ENCODE measurements around the gene KIRREL1.

KIRREL1 gene

GRCh38 chr1:158089925-158090637 is 96.6 kb downstream of the KIRREL1 start:
- H3K4me3 ChIP-seq (ENCODE audit: low read length): no peak overlapping the region
- DNase-seq (ENCODE audit: low read depth, low spot score): no peak

GRCh38 chr1:158093376-158093775 is 99.9 kb downstream of the KIRREL1 start:
- DNase-seq (ENCODE audit: low read depth, low spot score): no peak
- no peak overlapping the region for H3K4me3 ChIP-seq (ENCODE audit: low read length)

GRCh38 chr1:158094571-158094970 is 101.1 kb downstream of the KIRREL1 start:
- H3K4me3 ChIP-seq (ENCODE audit: low read length): no peak overlapping the region
- no peak for DNase-seq (ENCODE audit: low read depth, low spot score)

GRCh38 chr1:158095737-158096335 is 102.4 kb downstream of the KIRREL1 start:
- DNase-seq (ENCODE audit: low read depth, low spot score): peak; percentile 63
- no peak overlapping the region for H3K4me3 ChIP-seq (ENCODE audit: low read length)

GRCh38 chr1:158098256-158098655 is 104.8 kb downstream of the KIRREL1 start:
- no peak overlapping the region for H3K4me3 ChIP-seq (ENCODE audit: low read length)
- DNase-seq (ENCODE audit: low read depth, low spot score): no peak

- no peak for DNase-seq (ENCODE audit: low read depth, low spot score)
- no peak overlapping the region for H3K4me3 ChIP-seq (ENCODE audit: low read length)
These were observed 105.7 kb downstream of the KIRREL1 start for GRCh38 chr1:158099185-158099584.

GRCh38 chr1:158100498-158100897 is 107.1 kb downstream of the KIRREL1 start:
- DNase-seq (ENCODE audit: low read depth, low spot score): no peak
- H3K4me3 ChIP-seq (ENCODE audit: low read length): no peak overlapping the region

- no peak for DNase-seq (ENCODE audit: low read depth, low spot score)
- no peak overlapping the region for H3K4me3 ChIP-seq (ENCODE audit: low read length)
These were observed 108.0 kb downstream of the KIRREL1 start for GRCh38 chr1:158101455-158101854.

GRCh38 chr1:158101927-158102326 is 108.5 kb downstream of the KIRREL1 start:
- H3K4me3 ChIP-seq (ENCODE audit: low read length): no peak overlapping the region
- no peak for DNase-seq (ENCODE audit: low read depth, low spot score)

- no peak for DNase-seq (ENCODE audit: low read depth, low spot score)
- no peak overlapping the region for H3K4me3 ChIP-seq (ENCODE audit: low read length)
These were observed 109.6 kb downstream of the KIRREL1 start for GRCh38 chr1:158102881-158103674.

- DNase-seq (ENCODE audit: low read depth, low spot score): no peak
- no peak overlapping the region for H3K4me3 ChIP-seq (ENCODE audit: low read length)
These were observed 110.5 kb downstream of the KIRREL1 start for GRCh38 chr1:158103861-158104522.

- DNase-seq (ENCODE audit: low read depth, low spot score): no peak
- H3K4me3 ChIP-seq (ENCODE audit: low read length): no peak overlapping the region
These were observed 111.4 kb downstream of the KIRREL1 start for GRCh38 chr1:158104891-158105290.

- no peak for DNase-seq (ENCODE audit: low read depth, low spot score)
- no peak overlapping the region for H3K4me3 ChIP-seq (ENCODE audit: low read length)
These were observed 112.1 kb downstream of the KIRREL1 start for GRCh38 chr1:158105352-158106095.

- H3K4me3 ChIP-seq (ENCODE audit: low read length): no peak overlapping the region
These were observed 114.5 kb downstream of the KIRREL1 start for GRCh38 chr1:158107916-158108315.

GRCh38 chr1:158112994-158113758 is 119.7 kb downstream of the KIRREL1 start:
- peak overlapping the region; percentile 53 for H3K4me3 ChIP-seq (ENCODE audit: low read length)
- peak; percentile 37 for DNase-seq (ENCODE audit: low read depth, low spot score)

More at GRCh38 chr1:158107916-158108315, 114.5 kb downstream of the KIRREL1 start:
- no peak for DNase-seq (ENCODE audit: low read depth, low spot score)

- no peak for DNase-seq (ENCODE audit: low read depth, low spot score)
- peak overlapping the region; percentile 53 for H3K4me3 ChIP-seq (ENCODE audit: low read length)
These were observed 120.3 kb downstream of the KIRREL1 start for GRCh38 chr1:158113759-158114127.

GRCh38 chr1:158115126-158115525 is 121.7 kb downstream of the KIRREL1 start:
- DNase-seq (ENCODE audit: low read depth, low spot score): no peak
- no peak overlapping the region for H3K4me3 ChIP-seq (ENCODE audit: low read length)
